ENCODE data around the gene TTC28. TPM values are rescaled to one million over a fixed set of nuclear protein-coding genes. Genes with fewer than 3 reads are reported as not detected.

TTC28 gene
- polyA plus RNA-seq, 3 donors from 2014 or later: 0.03 to 0.65 TPM; not detected in 1

- Mint-ChIP-seq H3K36me3 (no peaks in the 10 kb centered on the region), H3K27me3 (ENCODE audit: low read depth in 3 of 3) (peaks cover 2 to 7% (median 6%) of the 10 kb centered on the region in 3 donors), H3K4me1 (peaks cover 23 to 30% of the 10 kb centered on the region in 2 donors), H3K27ac (peak overlapping the region in 3 of 6 donors; percentile 25 to 86 (median 55)), H3K4me3 (peak overlapping the region; percentile 60 to 92 (median 68)), H3K9me3 (no peaks in the 10 kb centered on the region)
- DNase-seq: no peak
These were observed 237.8 kb downstream of the TTC28 start for GRCh38 chr22:28441720-28442263.

- H3K36me3 Mint-ChIP-seq: no peaks in the 10 kb centered on the region
- peaks cover 2 to 7% (median 6%) of the 10 kb centered on the region in 3 donors for H3K27me3 Mint-ChIP-seq (ENCODE audit: low read depth in 3 of 3)
- peaks cover 23 to 30% of the 10 kb centered on the region in 2 donors for H3K4me1 Mint-ChIP-seq
- H3K27ac Mint-ChIP-seq: no peak overlapping the region
- DNase-seq: no peak
- peak overlapping the region in 1 of 5 donors; percentile 92 for H3K4me3 Mint-ChIP-seq
- no peaks in the 10 kb centered on the region for H3K9me3 Mint-ChIP-seq
These were observed 238.8 kb downstream of the TTC28 start for GRCh38 chr22:28440592-28441390.

- no peak for DNase-seq
- Mint-ChIP-seq H3K36me3 (no peaks in the 10 kb centered on the region), H3K9me3 (no peaks in the 10 kb centered on the region), H3K27ac (no peak overlapping the region), H3K4me3 (no peak overlapping the region), H3K4me1 (peaks cover 19 to 24% of the 10 kb centered on the region in 2 donors), H3K27me3 (ENCODE audit: low read depth in 3 of 3) (peaks cover 3 to 5% (median 3%) of the 10 kb centered on the region in 3 donors)
These were observed 241.4 kb downstream of the TTC28 start for GRCh38 chr22:28438183-28438768.

GRCh38 chr22:28435982-28436381, 243.7 kb downstream of the TTC28 start:
- peaks cover 0 to 2% (median 1%) of the 10 kb centered on the region in 3 donors for H3K27me3 Mint-ChIP-seq (ENCODE audit: low read depth in 3 of 3)
- H3K4me3 Mint-ChIP-seq: no peak overlapping the region
- H3K36me3 Mint-ChIP-seq: no peaks in the 10 kb centered on the region
- H3K27ac Mint-ChIP-seq: no peak overlapping the region
- no peak for DNase-seq
- no peaks in the 10 kb centered on the region for H3K9me3 Mint-ChIP-seq
- H3K4me1 Mint-ChIP-seq: peaks cover 2 to 4% of the 10 kb centered on the region in 2 donors

GRCh38 chr22:28435140-28435768, 244.4 kb downstream of the TTC28 start:
- DNase-seq: no peak
- peaks cover 0 to 2% (median 1%) of the 10 kb centered on the region in 3 donors for H3K27me3 Mint-ChIP-seq (ENCODE audit: low read depth in 3 of 3)
- H3K9me3 Mint-ChIP-seq: no peaks in the 10 kb centered on the region
- H3K4me1 Mint-ChIP-seq: no peaks in the 10 kb centered on the region
- H3K4me3 Mint-ChIP-seq: no peak overlapping the region
- H3K36me3 Mint-ChIP-seq: no peaks in the 10 kb centered on the region
- no peak overlapping the region for H3K27ac Mint-ChIP-seq

GRCh38 chr22:28430466-28431025, 249.1 kb downstream of the TTC28 start:
- no peak overlapping the region for H3K27ac Mint-ChIP-seq
- no peaks in the 10 kb centered on the region for H3K36me3 Mint-ChIP-seq
- H3K4me3 Mint-ChIP-seq: no peak overlapping the region
- no peaks in the 10 kb centered on the region for H3K4me1 Mint-ChIP-seq
- H3K9me3 Mint-ChIP-seq: no peaks in the 10 kb centered on the region
- no peak for DNase-seq
- peaks cover 1 to 2% (median 1%) of the 10 kb centered on the region in 3 donors for H3K27me3 Mint-ChIP-seq (ENCODE audit: low read depth in 3 of 3)

- no peaks in the 10 kb centered on the region for H3K9me3 Mint-ChIP-seq
- no peaks in the 10 kb centered on the region for H3K4me1 Mint-ChIP-seq
- no peaks in the 10 kb centered on the region for H3K36me3 Mint-ChIP-seq
These were observed 249.9 kb downstream of the TTC28 start for GRCh38 chr22:28429711-28430110.

GRCh38 chr22:28428271-28428670, 251.4 kb downstream of the TTC28 start:
- H3K36me3 Mint-ChIP-seq: no peaks in the 10 kb centered on the region
- no peaks in the 10 kb centered on the region for H3K4me1 Mint-ChIP-seq
- H3K9me3 Mint-ChIP-seq: no peaks in the 10 kb centered on the region
- no peak overlapping the region for H3K27ac Mint-ChIP-seq
- no peak overlapping the region for H3K4me3 Mint-ChIP-seq
- no peak for DNase-seq
- H3K27me3 Mint-ChIP-seq (ENCODE audit: low read depth in 3 of 3): peaks cover 0 to 3% (median 1%) of the 10 kb centered on the region in 3 donors

More at GRCh38 chr22:28429711-28430110, 249.9 kb downstream of the TTC28 start:
- peaks cover 0 to 3% (median 1%) of the 10 kb centered on the region in 3 donors for H3K27me3 Mint-ChIP-seq (ENCODE audit: low read depth in 3 of 3)
- DNase-seq: no peak
- H3K27ac Mint-ChIP-seq: no peak overlapping the region
- H3K4me3 Mint-ChIP-seq: no peak overlapping the region

GRCh38 chr22:28426346-28427132, 253.1 kb downstream of the TTC28 start:
- no peaks in the 10 kb centered on the region for H3K9me3 Mint-ChIP-seq
- no peaks in the 10 kb centered on the region for H3K4me1 Mint-ChIP-seq
- no peak for DNase-seq
- H3K4me3 Mint-ChIP-seq: no peak overlapping the region
- peaks cover 0 to 3% (median 1%) of the 10 kb centered on the region in 3 donors for H3K27me3 Mint-ChIP-seq (ENCODE audit: low read depth in 3 of 3)
- H3K27ac Mint-ChIP-seq: no peak overlapping the region
- no peaks in the 10 kb centered on the region for H3K36me3 Mint-ChIP-seq

- H3K9me3 Mint-ChIP-seq: no peaks in the 10 kb centered on the region
- H3K4me1 Mint-ChIP-seq: no peaks in the 10 kb centered on the region
- H3K27ac Mint-ChIP-seq: no peak overlapping the region
- DNase-seq: no peak
- H3K36me3 Mint-ChIP-seq: no peaks in the 10 kb centered on the region
- peaks cover 1 to 3% (median 2%) of the 10 kb centered on the region in 3 donors for H3K27me3 Mint-ChIP-seq (ENCODE audit: low read depth in 3 of 3)
- H3K4me3 Mint-ChIP-seq: no peak overlapping the region
These were observed 254.4 kb downstream of the TTC28 start for GRCh38 chr22:28425211-28425610.

- Mint-ChIP-seq H3K4me1 (no peaks in the 10 kb centered on the region), H3K9me3 (no peaks in the 10 kb centered on the region), H3K27ac (no peak overlapping the region), H3K27me3 (ENCODE audit: low read depth in 3 of 3) (peaks cover 1 to 3% (median 2%) of the 10 kb centered on the region in 3 donors), H3K36me3 (no peaks in the 10 kb centered on the region), H3K4me3 (no peak overlapping the region)
- DNase-seq: no peak
These were observed 255.1 kb downstream of the TTC28 start for GRCh38 chr22:28424427-28425080.

GRCh38 chr22:28419919-28420318, 259.7 kb downstream of the TTC28 start:
- H3K9me3 Mint-ChIP-seq: no peaks in the 10 kb centered on the region
- H3K27ac Mint-ChIP-seq: no peak overlapping the region
- H3K4me1 Mint-ChIP-seq: no peaks in the 10 kb centered on the region
- H3K4me3 Mint-ChIP-seq: no peak overlapping the region
- peaks cover 0 to 3% (median 2%) of the 10 kb centered on the region in 3 donors for H3K27me3 Mint-ChIP-seq (ENCODE audit: low read depth in 3 of 3)
- no peaks in the 10 kb centered on the region for H3K36me3 Mint-ChIP-seq
- DNase-seq: no peak

- H3K27ac Mint-ChIP-seq: no peak overlapping the region
- H3K4me1 Mint-ChIP-seq: no peaks in the 10 kb centered on the region
These were observed 261.6 kb downstream of the TTC28 start for GRCh38 chr22:28418008-28418407.

More at GRCh38 chr22:28418008-28418407, 261.6 kb downstream of the TTC28 start:
- Mint-ChIP-seq H3K36me3 (no peaks in the 10 kb centered on the region), H3K27me3 (ENCODE audit: low read depth in 3 of 3) (peaks cover 1 to 5% (median 3%) of the 10 kb centered on the region in 3 donors), H3K9me3 (no peaks in the 10 kb centered on the region), H3K4me3 (no peak overlapping the region)
- DNase-seq: no peak
